ENCODE measurements around the gene ATP6V0A4.

Gene ATP6V0A4

GRCh38 chr7:138756591-138757242, 41.3 kb downstream of the ATP6V0A4 start:
- TF ChIP-seq TAF1 (IDR thresholded peaks at IDR 0.05; ENCODE audit: low read depth) (no peak), NFIC (IDR thresholded peaks at IDR 0.05) (no peak), ZBTB7A (IDR thresholded peaks at IDR 0.05; ENCODE audit: low read depth) (no peak), EGR1 (IDR thresholded peaks at IDR 0.05) (no peak), REST (IDR thresholded peaks at IDR 0.05; ENCODE audit: low read depth) (no peak), CEBPB (IDR thresholded peaks at IDR 0.05) (no peak), TCF12 (IDR thresholded peaks at IDR 0.05; ENCODE audit: low read depth) (no peak), YY1 (IDR thresholded peaks at IDR 0.05; ENCODE audit: low read depth) (no peak), TEAD4 (IDR thresholded peaks at IDR 0.05) (no peak), RAD21 (IDR thresholded peaks at IDR 0.05; ENCODE audit: low read depth) (no peak), EP300 (IDR thresholded peaks at IDR 0.05; ENCODE audit: borderline replicate concordance) (no peak)
- TF ChIP-seq, protein P1, sequence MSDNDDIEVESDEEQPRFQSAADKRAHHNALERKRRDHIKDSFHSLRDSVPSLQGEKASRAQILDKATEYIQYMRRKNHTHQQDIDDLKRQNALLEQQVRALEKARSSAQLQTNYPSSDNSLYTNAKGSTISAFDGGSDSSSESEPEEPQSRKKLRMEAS (IDR thresholded peaks at IDR 0.05) = no peak

GRCh38 chr7:138755842-138756590, 42.0 kb downstream of the ATP6V0A4 start:
- no peak for TF ChIP-seq CEBPB (IDR thresholded peaks at IDR 0.05)
- TF ChIP-seq TCF12 (IDR thresholded peaks at IDR 0.05; ENCODE audit: low read depth) = no peak
- TF ChIP-seq, protein P2, sequence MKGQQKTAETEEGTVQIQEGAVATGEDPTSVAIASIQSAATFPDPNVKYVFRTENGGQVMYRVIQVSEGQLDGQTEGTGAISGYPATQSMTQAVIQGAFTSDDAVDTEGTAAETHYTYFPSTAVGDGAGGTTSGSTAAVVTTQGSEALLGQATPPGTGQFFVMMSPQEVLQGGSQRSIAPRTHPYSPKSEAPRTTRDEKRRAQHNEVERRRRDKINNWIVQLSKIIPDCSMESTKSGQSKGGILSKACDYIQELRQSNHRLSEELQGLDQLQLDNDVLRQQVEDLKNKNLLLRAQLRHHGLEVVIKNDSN (IDR thresholded peaks at IDR 0.05) = no peak
- TF ChIP-seq EP300 (IDR thresholded peaks at IDR 0.05; ENCODE audit: borderline replicate concordance) = no peak
- TF ChIP-seq RAD21 (IDR thresholded peaks at IDR 0.05; ENCODE audit: low read depth) = no peak
- no peak for TF ChIP-seq EGR1 (IDR thresholded peaks at IDR 0.05)
- TF ChIP-seq CREB1 (IDR thresholded peaks at IDR 0.05; ENCODE audit: low read depth) = no peak
- no peak for TF ChIP-seq NFIC (IDR thresholded peaks at IDR 0.05)
- TF ChIP-seq TEAD4 (IDR thresholded peaks at IDR 0.05) = no peak
- no peak for TF ChIP-seq ZBTB7A (IDR thresholded peaks at IDR 0.05; ENCODE audit: low read depth)
- no peak for TF ChIP-seq YY1 (IDR thresholded peaks at IDR 0.05; ENCODE audit: low read depth)
- TF ChIP-seq TAF1 (IDR thresholded peaks at IDR 0.05; ENCODE audit: low read depth) = no peak
- TF ChIP-seq REST (IDR thresholded peaks at IDR 0.05; ENCODE audit: low read depth) = no peak
- TF ChIP-seq FOXM1 (IDR thresholded peaks at IDR 0.05; ENCODE audit: borderline replicate concordance, low read depth) = no peak
- TF ChIP-seq, protein P1 (IDR thresholded peaks at IDR 0.05) = no peak

GRCh38 chr7:138755331-138755747, 42.7 kb downstream of the ATP6V0A4 start:
- TF ChIP-seq TCF12 (IDR thresholded peaks at IDR 0.05; ENCODE audit: low read depth) = no peak
- no peak for TF ChIP-seq EP300 (IDR thresholded peaks at IDR 0.05; ENCODE audit: borderline replicate concordance)
- no peak for TF ChIP-seq EGR1 (IDR thresholded peaks at IDR 0.05)
- TF ChIP-seq, protein P1 (IDR thresholded peaks at IDR 0.05) = no peak

- TF ChIP-seq RAD21 (IDR thresholded peaks at IDR 0.05; ENCODE audit: low read depth) = no peak
- TF ChIP-seq TCF12 (IDR thresholded peaks at IDR 0.05; ENCODE audit: low read depth) = no peak
- TF ChIP-seq FOXM1 (IDR thresholded peaks at IDR 0.05; ENCODE audit: borderline replicate concordance, low read depth) = no peak
- TF ChIP-seq CREB1 (IDR thresholded peaks at IDR 0.05; ENCODE audit: low read depth) = no peak
- TF ChIP-seq EGR1 (IDR thresholded peaks at IDR 0.05) = no peak
- no peak for TF ChIP-seq CEBPB (IDR thresholded peaks at IDR 0.05)
- no peak for TF ChIP-seq YY1 (IDR thresholded peaks at IDR 0.05; ENCODE audit: low read depth)
- no peak for TF ChIP-seq NFIC (IDR thresholded peaks at IDR 0.05)
- TF ChIP-seq TEAD4 (IDR thresholded peaks at IDR 0.05) = no peak
- TF ChIP-seq EP300 (IDR thresholded peaks at IDR 0.05; ENCODE audit: borderline replicate concordance) = no peak
These were observed 44.4 kb downstream of the ATP6V0A4 start for GRCh38 chr7:138753610-138754009.

DNA sequence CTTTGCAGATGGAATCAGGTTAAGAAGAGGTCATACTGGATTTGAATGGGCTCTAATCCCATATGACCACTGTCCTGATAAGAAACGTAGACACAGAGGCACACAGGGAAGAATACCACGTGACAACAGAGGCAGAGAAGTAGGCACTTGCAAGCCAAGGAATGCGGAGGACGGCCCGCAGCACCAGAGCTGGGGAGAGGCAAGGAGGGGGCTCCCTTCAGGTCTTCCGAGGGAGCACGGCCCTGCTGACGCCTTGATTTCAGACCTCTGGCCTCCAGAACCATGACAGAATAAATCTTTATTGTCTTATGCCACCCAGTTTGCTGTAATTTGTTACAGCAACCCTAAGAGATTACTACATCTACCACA, 44.9 kb downstream of the ATP6V0A4 start:
- TF ChIP-seq REST (IDR thresholded peaks at IDR 0.05; ENCODE audit: low read depth) (no peak), YY1 (IDR thresholded peaks at IDR 0.05; ENCODE audit: low read depth) (no peak), FOXM1 (IDR thresholded peaks at IDR 0.05; ENCODE audit: borderline replicate concordance, low read depth) (no peak), ZBTB7A (IDR thresholded peaks at IDR 0.05; ENCODE audit: low read depth) (no peak), RAD21 (IDR thresholded peaks at IDR 0.05; ENCODE audit: low read depth) (no peak), EP300 (IDR thresholded peaks at IDR 0.05; ENCODE audit: borderline replicate concordance) (no peak), TAF1 (IDR thresholded peaks at IDR 0.05; ENCODE audit: low read depth) (no peak), EGR1 (IDR thresholded peaks at IDR 0.05) (no peak), TCF12 (IDR thresholded peaks at IDR 0.05; ENCODE audit: low read depth) (no peak), CREB1 (IDR thresholded peaks at IDR 0.05; ENCODE audit: low read depth) (no peak), NFIC (IDR thresholded peaks at IDR 0.05) (no peak), TEAD4 (IDR thresholded peaks at IDR 0.05) (no peak), CEBPB (IDR thresholded peaks at IDR 0.05) (no peak)
- TF ChIP-seq, protein P2 (IDR thresholded peaks at IDR 0.05) = no peak
- TF ChIP-seq, protein P1 (IDR thresholded peaks at IDR 0.05) = no peak
